GM19328 (cell line): Measurements from ENCODE around the gene ADAMTSL1.

ENCODE experiments used
- ATAC-seq: cut with Tn5 transposase; IDR thresholded peaks from one replicate; pipeline ENCODE4 v1.9.1; 2021; ENCODE audit warnings: mild to moderate bottlenecking, moderate library complexity; ENCODE audit not compliant: unreplicated experiment

ADAMTSL1 gene

GRCh38 chr9:18605766-18606180 lies 131.8 kb downstream of the ADAMTSL1 start:
- ATAC-seq: no peak

- no peak for ATAC-seq
These were observed 132.3 kb downstream of the ADAMTSL1 start for GRCh38 chr9:18606281-18606680.

GRCh38 chr9:18606846-18607245 lies 132.9 kb downstream of the ADAMTSL1 start:
- ATAC-seq: no peak

- no peak for ATAC-seq
These were observed 134.4 kb downstream of the ADAMTSL1 start for GRCh38 chr9:18608371-18608770.

GRCh38 chr9:18610956-18611355 lies 137.0 kb downstream of the ADAMTSL1 start:
- no peak for ATAC-seq

GRCh38 chr9:18611971-18612370 lies 138.0 kb downstream of the ADAMTSL1 start:
- no peak for ATAC-seq

GRCh38 chr9:18614116-18614515 lies 140.2 kb downstream of the ADAMTSL1 start:
- no peak for ATAC-seq

GRCh38 chr9:18614651-18615050 lies 140.7 kb downstream of the ADAMTSL1 start:
- ATAC-seq: no peak

GRCh38 chr9:18616976-18617375 lies 143.0 kb downstream of the ADAMTSL1 start:
- ATAC-seq: no peak

GRCh38 chr9:18617759-18618158 lies 143.8 kb downstream of the ADAMTSL1 start:
- ATAC-seq: no peak

GRCh38 chr9:18618862-18619261 lies 144.9 kb downstream of the ADAMTSL1 start:
- ATAC-seq: no peak

GRCh38 chr9:18622186-18622836 lies 148.4 kb downstream of the ADAMTSL1 start:
- no peak for ATAC-seq

GRCh38 chr9:18623221-18624079 lies 149.5 kb downstream of the ADAMTSL1 start:
- no peak for ATAC-seq

GRCh38 chr9:18626046-18626698 lies 152.2 kb downstream of the ADAMTSL1 start:
- ATAC-seq: no peak

GRCh38 chr9:18629136-18629535 lies 155.2 kb downstream of the ADAMTSL1 start:
- no peak for ATAC-seq

- ATAC-seq: no peak
These were observed 158.9 kb downstream of the ADAMTSL1 start for GRCh38 chr9:18632632-18633403.

GRCh38 chr9:18636781-18637180 lies 162.8 kb downstream of the ADAMTSL1 start:
- ATAC-seq: no peak

GRCh38 chr9:18638371-18639249 lies 164.7 kb downstream of the ADAMTSL1 start:
- no peak for ATAC-seq

GRCh38 chr9:18639911-18640310 lies 166.0 kb downstream of the ADAMTSL1 start:
- ATAC-seq: no peak
